Heart right ventricle (tissue), 16 donors: Measurements from ENCODE around the gene SNX32. TPM values are rescaled to one million over a fixed set of nuclear protein-coding genes. Genes with fewer than 3 reads are reported as not detected.
A peak's percentile ranks its signal among the peaks of the same experiment; 100 is the strongest.

Source experiments
- ATAC-seq, 8 donors: fragments of 200-7000 bp; cut with Tn5 transposase; one replicate each; pipeline ENCODE4 v1.9.1; 2020; ENCODE audit warnings: mild to moderate bottlenecking in 8 of 8, moderate library complexity in 8 of 8, moderate number of reproducible peaks in 1 of 8
- DNase-seq, 2 donors: peaks; one replicate each; pipeline ENCODE4 v3.0.0-alpha.2; 2020
- H3K27ac ChIP-seq, 10 donors: fragments of 200-600 bp; sonication (generic) in 2 of 10; one replicate each; pipeline versions ENCODE4 v1.5.0 to v1.8.0; 2020 to 2022; ENCODE audit warnings: mild to moderate bottlenecking in 3 of 10
- H3K27me3 ChIP-seq, 7 donors: fragments of 200-600 bp; one replicate each; pipeline ENCODE4 v1.8.0; 2021 to 2022; ENCODE audit warnings: mild to moderate bottlenecking in 2 of 7
- H3K36me3 ChIP-seq, 9 donors: fragments of 200-600 bp; sonication (generic) in 1 of 9; one replicate each; pipeline versions ENCODE4 v1.5.0 to v1.8.0; 2020 to 2022; ENCODE audit warnings: mild to moderate bottlenecking in 2 of 9
- H3K4me1 ChIP-seq, 9 donors: fragments of 200-600 bp; sonication (generic) in 1 of 9; one replicate each; pipeline versions ENCODE4 v1.5.0 to v1.8.0; 2020 to 2022; ENCODE audit warnings: mild to moderate bottlenecking in 4 of 9
- H3K4me3 ChIP-seq, 10 donors: fragments of 200-600 bp; sonication (generic) in 2 of 10; one replicate each; pipeline versions ENCODE4 v1.5.0 to v1.8.0; 2020 to 2022; ENCODE audit warnings: mild to moderate bottlenecking in 7 of 10, moderate library complexity in 2 of 10
- H3K9me3 ChIP-seq, 11 donors: fragments of 200-600 bp in 10 of 11; sonication (generic) in 2 of 11; one replicate each; pipeline versions ENCODE4 v1.5.0 to v1.8.0; 2013 to 2022; ENCODE audit warnings: mild to moderate bottlenecking in 2 of 11, control low read depth in 1 of 11, moderate library complexity in 1 of 11
- WGBS, 2 donors: extraction: QIAGEN DNeasy Blood & Tissue Kit; methylation state at CpG; one replicate each; pipeline ENCODE4 v1.1.7; 2013; ENCODE audit warnings: inconsistent platforms in 1 of 2; 5-methylcytosine and 5-hydroxymethylcytosine counted together
- intact Hi-C, 10 donors: fragments of 100-400 bp; cut with DNase I; formaldehyde crosslinking; loops; one replicate each; pipeline versions ENCODE4 v1.11.1 to v1.14.2; 2022
- polyA plus RNA-seq, 2 donors: library from polyadenylated mRNA; stranded (reverse); fragments of 200-250 nt; gene quantifications; one replicate each; pipeline ENCODE4 v1.2.3, GENCODE V29; 2013
- total RNA-seq, 10 donors: library from RNA; stranded (reverse); fragmentation: NEBNext Ultra II Directional in 3 of 10; extraction: Animal tissue kit (Norgen Biotek cat#: 25700) in 3 of 10; gene quantifications; one replicate each; pipeline versions ENCODE4 v1.2.1 to v1.2.4, GENCODE V29; 2021 to 2023
- TF ChIP-seq, protein P1 (sequence below), 9 donors: fragments of 200-600 bp; sonication (generic) in 2 of 9; IDR thresholded peaks; one replicate each; pipeline versions ENCODE4 v1.5.0 to v1.8.0; 2021 to 2022; ENCODE audit warnings: antibody characterized with exemption in 9 of 9, mild to moderate bottlenecking in 5 of 9, moderate library complexity in 1 of 9
- donor health status: Arrhythmogenic right ventricular cardiomyopathy.
- donor health status: ischemic (EF 13 %, LVEDD 7.1; RV severe dilation, severe dysfunction).
- donor health status: healthy with polysubstance abuse.
- donor health status: DM: no; HTN: yes; CAD: no.
- donor health status: DM: no; HTN: no; CAD: no.
- donor health status: ischemic (EF 25% LVEDD 6.9; RV normal size, moderate dysfunction).
- donor health status: ischemic (EF 25% LVEDD 5.7; RV mildly dilated, moderate dysfunction).
- donor health status: healthy.
- donor health status: DM: yes; HTN: yes; CAD: no.
- donor health status: Ischemic cardiomyopathy.
- donor health status: ischemic (EF 35%, LVEDD 5.7; RV mildly dilated, moderate dysfunction).
- donor health status: nonischemic (EF 11% LVEDD 7.7; RV severe dilation, severe dysfunction).
- donor health status: DM: yes; HTN: yes; CAD: no.
- donor health status: PGD.
- donor health status: ischemic (EF 29% LVEDD 5.4; RV normal size, mild dysfunction).
- donor health status: nonischemic (EF 23%, LVEDD 6.1; RV moderate dilation, normal function).

The SNX32 gene
- total and polyA plus RNA-seq, 12 donors, result 0.13 to 0.58 (median 0.32) TPM; not detected in 5

DNA sequence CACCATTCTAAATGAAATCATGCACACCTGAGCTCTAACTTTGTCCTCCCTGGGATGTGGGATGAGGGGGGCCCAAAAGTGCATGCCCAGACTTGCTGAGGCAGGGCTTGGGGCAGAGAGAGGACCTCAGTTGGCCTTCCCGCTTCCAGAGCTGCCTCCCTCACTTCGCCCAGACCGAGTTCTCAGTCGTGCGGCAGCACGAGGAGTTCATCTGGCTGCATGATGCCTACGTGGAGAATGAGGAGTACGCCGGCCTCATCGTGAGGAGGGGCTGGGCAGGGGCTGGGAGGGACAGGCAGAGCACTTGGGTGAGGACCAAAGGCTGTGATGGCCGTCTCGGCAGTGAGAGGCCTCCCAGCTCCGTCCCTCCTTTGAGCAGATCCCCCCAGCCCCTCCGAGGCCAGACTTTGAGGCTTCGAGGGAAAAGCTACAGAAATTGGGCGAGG lies 16.0 kb downstream of the SNX32 start:
- no peak for ATAC-seq
- H3K36me3 ChIP-seq, result peaks cover under 1 to 46% (median 26%) of the 10 kb centered on the region in 9 donors
- TF ChIP-seq, protein P1, sequence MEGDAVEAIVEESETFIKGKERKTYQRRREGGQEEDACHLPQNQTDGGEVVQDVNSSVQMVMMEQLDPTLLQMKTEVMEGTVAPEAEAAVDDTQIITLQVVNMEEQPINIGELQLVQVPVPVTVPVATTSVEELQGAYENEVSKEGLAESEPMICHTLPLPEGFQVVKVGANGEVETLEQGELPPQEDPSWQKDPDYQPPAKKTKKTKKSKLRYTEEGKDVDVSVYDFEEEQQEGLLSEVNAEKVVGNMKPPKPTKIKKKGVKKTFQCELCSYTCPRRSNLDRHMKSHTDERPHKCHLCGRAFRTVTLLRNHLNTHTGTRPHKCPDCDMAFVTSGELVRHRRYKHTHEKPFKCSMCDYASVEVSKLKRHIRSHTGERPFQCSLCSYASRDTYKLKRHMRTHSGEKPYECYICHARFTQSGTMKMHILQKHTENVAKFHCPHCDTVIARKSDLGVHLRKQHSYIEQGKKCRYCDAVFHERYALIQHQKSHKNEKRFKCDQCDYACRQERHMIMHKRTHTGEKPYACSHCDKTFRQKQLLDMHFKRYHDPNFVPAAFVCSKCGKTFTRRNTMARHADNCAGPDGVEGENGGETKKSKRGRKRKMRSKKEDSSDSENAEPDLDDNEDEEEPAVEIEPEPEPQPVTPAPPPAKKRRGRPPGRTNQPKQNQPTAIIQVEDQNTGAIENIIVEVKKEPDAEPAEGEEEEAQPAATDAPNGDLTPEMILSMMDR (IDR thresholded peaks at IDR 0.05), result no peak
- WGBS, 2 donors, result 46 to 51% methylated on average over 16 of the region's 16 CpGs
- H3K9me3 ChIP-seq, result peaks cover 0 to 10% (median 3%) of the 10 kb centered on the region in 11 donors
- peaks cover 0 to 12% (median 3%) of the 10 kb centered on the region in 9 donors for H3K4me1 ChIP-seq
- no peak overlapping the region for H3K27ac ChIP-seq
- H3K4me3 ChIP-seq, result no peak overlapping the region
- no peak for DNase-seq
- intact Hi-C loops, result no loop called here
- no peaks in the 10 kb centered on the region for H3K27me3 ChIP-seq

DNA sequence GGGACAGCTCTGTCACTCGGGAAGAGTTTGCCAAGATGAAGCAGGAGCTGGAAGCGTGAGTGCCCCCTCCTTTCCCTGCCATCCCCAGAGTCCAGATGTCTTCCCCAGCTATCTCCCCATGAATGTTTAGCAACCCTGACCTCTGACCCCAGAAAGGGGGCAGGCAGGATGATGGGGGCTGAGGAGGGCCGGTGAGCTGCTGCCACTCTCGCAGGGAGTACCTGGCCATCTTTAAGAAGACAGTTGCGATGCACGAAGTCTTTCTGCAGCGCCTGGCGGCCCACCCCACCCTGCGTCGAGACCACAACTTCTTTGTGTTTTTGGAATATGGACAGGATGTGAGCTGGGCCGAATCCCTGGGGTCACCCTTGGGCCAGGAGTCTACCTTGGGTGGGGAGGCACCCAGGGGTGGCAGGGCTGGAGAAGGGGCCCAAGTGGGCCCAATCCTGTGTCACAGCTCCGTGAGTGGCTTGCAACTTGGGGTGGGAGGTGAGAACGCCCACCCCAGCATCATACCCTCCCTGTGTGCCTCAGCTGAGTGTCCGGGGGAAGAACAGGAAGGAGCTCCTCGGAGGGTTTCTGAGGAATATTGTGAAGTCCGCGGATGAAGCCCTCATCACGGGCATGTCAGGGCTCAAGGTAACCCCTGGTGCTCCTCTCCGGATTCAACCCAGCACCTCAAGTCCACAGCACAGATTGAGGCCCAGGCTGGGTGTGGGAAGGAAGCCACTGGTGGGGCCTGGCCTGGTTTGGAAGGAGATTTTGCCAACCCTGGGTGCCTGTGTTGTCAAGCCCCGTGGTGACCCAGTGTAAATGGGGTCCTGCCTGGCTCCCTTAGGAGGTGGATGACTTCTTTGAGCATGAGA lies 16.7 kb downstream of the SNX32 start:
- ATAC-seq (peak in 4 of 8 donors; percentile 2 to 14 (median 7)), DNase-seq (no peak)
- H3K27ac ChIP-seq, result no peak overlapping the region
- TF ChIP-seq, protein P1 (IDR thresholded peaks at IDR 0.05), result no peak
- 68 to 74% methylated on average over 20 of the region's 20 CpGs for WGBS, 2 donors
- H3K4me3 ChIP-seq, result no peak overlapping the region
- H3K36me3 ChIP-seq, result peaks cover 6 to 52% (median 33%) of the 10 kb centered on the region in 9 donors
- intact Hi-C loops, result no loop called here
- peaks cover 0 to 10% (median 3%) of the 10 kb centered on the region in 11 donors for H3K9me3 ChIP-seq
- peaks cover 0 to 18% (median 6%) of the 10 kb centered on the region in 9 donors for H3K4me1 ChIP-seq
- H3K27me3 ChIP-seq, result no peaks in the 10 kb centered on the region

DNA sequence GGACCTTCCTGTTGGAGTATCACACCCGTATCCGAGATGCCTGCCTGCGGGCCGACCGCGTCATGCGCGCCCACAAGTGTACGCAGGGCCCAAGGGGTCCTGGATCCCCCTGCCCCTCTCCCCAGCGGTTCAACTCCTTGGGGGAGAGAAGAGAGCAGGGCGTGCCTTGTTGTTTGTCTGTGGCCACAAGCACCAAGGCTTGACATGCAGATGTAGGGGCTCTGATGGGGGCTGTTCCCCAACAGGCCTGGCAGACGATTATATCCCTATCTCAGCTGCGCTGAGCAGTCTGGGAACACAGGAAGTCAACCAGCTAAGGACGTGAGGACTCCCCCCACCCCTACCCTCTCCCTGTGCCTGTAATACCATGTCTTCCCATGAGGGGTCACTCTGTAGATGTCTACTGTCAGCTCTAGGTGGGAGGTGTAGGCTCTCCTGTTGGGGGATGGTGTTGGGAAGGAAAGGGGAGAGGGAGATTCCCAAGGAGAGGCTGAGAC lies 17.4 kb downstream of the SNX32 start:
- no peak overlapping the region for H3K4me3 ChIP-seq
- no peaks in the 10 kb centered on the region for H3K27me3 ChIP-seq
- H3K36me3 ChIP-seq, result peaks cover 9 to 59% (median 35%) of the 10 kb centered on the region in 9 donors
- 89 to 91% methylated on average over 13 to 14 of the region's 14 CpGs for WGBS, 2 donors
- peaks cover 0 to 10% (median 3%) of the 10 kb centered on the region in 11 donors for H3K9me3 ChIP-seq
- no peak overlapping the region for H3K27ac ChIP-seq
- peaks cover 0 to 25% (median 13%) of the 10 kb centered on the region in 9 donors for H3K4me1 ChIP-seq
- DNase-seq (no peak), ATAC-seq (peak in 1 of 8 donors; percentile 9)
- intact Hi-C loops, result no loop called here
- TF ChIP-seq, protein P1 (IDR thresholded peaks at IDR 0.05), result peak in 7 of 9 donors; percentile 9 to 37 (median 32)

DNA sequence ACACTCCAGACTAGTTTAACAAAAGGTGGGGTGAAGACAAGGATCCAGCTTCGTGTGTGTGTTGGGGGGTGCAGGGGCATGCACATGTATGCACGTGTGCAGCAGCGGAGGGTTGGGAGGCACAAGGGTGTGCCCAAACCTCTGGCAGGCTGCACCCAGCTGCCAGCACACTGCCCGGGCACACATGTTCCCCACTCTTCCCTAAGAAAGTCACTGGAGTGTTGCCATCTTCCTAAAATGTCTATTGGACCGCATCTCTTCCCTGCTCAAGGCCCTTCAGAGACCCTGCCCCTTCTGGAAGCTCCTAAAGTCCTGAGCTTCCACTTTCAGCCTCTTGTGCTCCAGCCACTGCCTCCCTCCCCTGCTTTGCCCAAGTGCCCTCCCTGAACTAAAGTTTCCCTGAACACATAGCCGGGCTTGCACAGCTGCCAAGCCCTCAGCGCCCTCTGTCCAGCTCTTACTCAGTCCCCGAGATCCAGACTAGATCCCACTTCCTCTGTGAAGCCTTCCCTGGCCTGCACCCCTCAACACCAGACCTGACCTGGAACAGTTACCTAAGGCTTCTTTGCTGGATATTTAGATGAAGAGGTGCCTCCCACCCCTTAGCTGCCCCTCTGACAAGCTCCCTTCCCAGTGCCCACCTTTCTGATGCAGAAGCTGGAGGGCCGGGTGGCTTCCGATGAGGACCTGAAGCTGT lies 18.2 kb downstream of the SNX32 start:
- TF ChIP-seq, protein P1 (IDR thresholded peaks at IDR 0.05), result no peak
- H3K27ac ChIP-seq, result no peak overlapping the region
- ATAC-seq (no peak), DNase-seq (no peak)
- H3K9me3 ChIP-seq, result peaks cover 0 to 10% (median 3%) of the 10 kb centered on the region in 11 donors
- intact Hi-C loops, result no loop called here
- peaks cover 7 to 33% (median 21%) of the 10 kb centered on the region in 9 donors for H3K4me1 ChIP-seq
- no peaks in the 10 kb centered on the region for H3K27me3 ChIP-seq
- whole genome bisulfite sequencing, 2 donors, result 91 to 92% methylated on average over 10 of the region's 10 CpGs
- H3K36me3 ChIP-seq, result peaks cover 9 to 65% (median 35%) of the 10 kb centered on the region in 9 donors
- H3K4me3 ChIP-seq, result no peak overlapping the region
